HCT116 (cell line): Measurements from ENCODE around the gene P2RX7. TPM values are rescaled to one million over a fixed set of nuclear protein-coding genes. Genes with fewer than 3 reads are reported as not detected.
"Not testable (repeated sequence)": the region's sequence is repeated elsewhere in the genome, so short reads cannot be mapped to it uniquely, and the experiment has no call there.

ENCODE experiments used
- ATAC-seq: fragments of 200-7000 bp; cut with Tn5 transposase; 2 replicates; pipeline ENCODE4 v1.9.1; 2020; ENCODE audit warnings: mild to moderate bottlenecking, moderate library complexity
- BruUV-seq: library from RNA; stranded (reverse); fragments of 400-500 nt; replicated peaks from 2 replicates; lab custom pipeline; 2021; lab: Mats Ljungman, UMichigan
- CTCF ChIA-PET: fragments of 300-600 bp; sonication (Branson Sonifier 250); formaldehyde crosslinking; loops from one replicate; lab custom pipeline; 2021; ENCODE audit warnings: antibody characterized with exemption; lab: Charles Lee
- POLR2A ChIA-PET: fragments of 300-600, 350-600 bp; sonication (Branson Sonifier 250); formaldehyde crosslinking; loops from one replicate; lab custom pipeline; 2021; ENCODE audit warnings: antibody characterized with exemption; lab: Charles Lee
- RAD21 ChIA-PET, 2 experiments: fragments of 300-600 bp; sonication (Branson Sonifier 250); formaldehyde crosslinking; loops; one replicate each; lab custom pipeline; 2023; ENCODE audit warnings: low total read pairs in 2 of 2; ENCODE audit not compliant: uncharacterized antibody in 2 of 2, unreplicated experiment in 2 of 2, low non-redundant PET in 1 of 2; lab: Charles Lee
- DNase-seq: peaks from one replicate; pipeline ENCODE4 v3.0.0-alpha.2; 2010; ENCODE audit warnings: low read depth, low spot score
- H2AFZ ChIP-seq: fragments of 200-600 bp; shearing (Covaris generic), sonication (generic); 2 replicates; pipeline ENCODE4 v1.6.1; 2017; ENCODE audit warnings: low read depth, mixed run types, mixed read lengths, antibody characterized with exemption, low read length; ENCODE audit not compliant: poor library complexity, severe bottlenecking
- H3K27ac ChIP-seq: 2 replicates; pipeline ENCODE4 v1.5.1; 2012; ENCODE audit warnings: low read depth, low read length
- H3K27me3 ChIP-seq: fragments of 200-600 bp; sonication (generic); 2 replicates; pipeline ENCODE4 v1.6.1; 2016; ENCODE audit warnings: mixed run types, low read length, mixed read lengths; ENCODE audit not compliant: insufficient read depth
- H3K36me3 ChIP-seq, 2 experiments: fragments of 200-500 bp in 1 of 2; fragments of 200-600 bp in 1 of 2; sonication (Bioruptor generic) in 1 of 2; sonication (generic) in 1 of 2; 2 replicates each; pipeline versions ENCODE4 v1.5.1 to v1.6.1; 2014 to 2016; ENCODE audit warnings: low read length in 2 of 2, inconsistent platforms in 1 of 2, mixed read lengths in 1 of 2, mixed run types in 1 of 2; ENCODE audit not compliant: insufficient read depth in 2 of 2, control insufficient read depth in 1 of 2
- H3K4me1 ChIP-seq, 2 experiments: fragments of 200-600 bp in 1 of 2; sonication (generic) in 1 of 2; 2 replicates each; pipeline versions ENCODE4 v1.5.1 to v1.6.1; 2012 to 2017; ENCODE audit warnings: low read length in 2 of 2, inconsistent platforms in 1 of 2, mild to moderate bottlenecking in 1 of 2, mixed read lengths in 1 of 2, mixed run types in 1 of 2, moderate library complexity in 1 of 2; ENCODE audit not compliant: insufficient read depth in 2 of 2, control insufficient read depth in 1 of 2
- H3K4me2 ChIP-seq: fragments of 200-600 bp; sonication (generic); 2 replicates; pipeline ENCODE4 v1.6.1; 2017; ENCODE audit warnings: mixed run types, low read length, mixed read lengths
- H3K4me3 ChIP-seq, 2 experiments: fragments of 200-600 bp in 1 of 2; sonication (generic) in 1 of 2; replicated peaks in 1 of 2; 2 replicates each; pipeline ENCODE4 v1.5.1; 2011 to 2016; ENCODE audit warnings: low read length in 2 of 2, control low read depth in 1 of 2, low read depth in 1 of 2, mild to moderate bottlenecking in 1 of 2, mixed read lengths in 1 of 2, mixed run types in 1 of 2
- H3K79me2 ChIP-seq: fragments of 200-600 bp; sonication (generic); 2 replicates; pipeline ENCODE4 v1.6.1; 2017; ENCODE audit warnings: mild to moderate bottlenecking, mixed run types, low read length, moderate library complexity, mixed read lengths; ENCODE audit not compliant: insufficient read depth
- H3K9ac ChIP-seq: fragments of 200-600 bp; sonication (generic); 2 replicates; pipeline ENCODE4 v1.6.1; 2016; ENCODE audit warnings: low read length, mixed read lengths
- H3K9me2 ChIP-seq: fragments of 200-600 bp; sonication (generic), shearing (Covaris generic); 2 replicates; pipeline ENCODE4 v1.6.1; 2017; ENCODE audit warnings: mixed run types, mild to moderate bottlenecking, moderate library complexity; ENCODE audit not compliant: insufficient read depth
- H3K9me3 ChIP-seq, 2 experiments: fragments of 200-500 bp in 1 of 2; fragments of 200-600 bp in 1 of 2; sonication (Bioruptor generic) in 1 of 2; sonication (generic) in 1 of 2; 2 replicates each; pipeline ENCODE4 v1.6.1; 2014 to 2017; ENCODE audit warnings: low read length in 2 of 2, mixed read lengths in 2 of 2, inconsistent platforms in 1 of 2, low read depth in 1 of 2, mild to moderate bottlenecking in 1 of 2, mixed run types in 1 of 2, moderate library complexity in 1 of 2; ENCODE audit not compliant: control insufficient read depth in 1 of 2, insufficient read depth in 1 of 2
- H4K20me1 ChIP-seq: fragments of 200-600 bp; sonication (generic), shearing (Covaris generic); 2 replicates; pipeline ENCODE4 v1.6.1; 2017; ENCODE audit warnings: mixed run types, mild to moderate bottlenecking, moderate library complexity; ENCODE audit not compliant: insufficient read depth
- CEBPB ChIP-seq: IDR thresholded peaks from 2 replicates; pipeline ENCODE4 v1.6.1; 2012; ENCODE audit warnings: low read depth
- EZH2phosphoT487 ChIP-seq: fragments of 200-600 bp; IDR thresholded peaks from 2 replicates; pipeline ENCODE4 v1.6.1; 2018; ENCODE audit warnings: antibody characterized with exemption, borderline replicate concordance
- YY1 ChIP-seq: IDR thresholded peaks from 2 replicates; pipeline ENCODE4 v1.6.1; 2011; ENCODE audit warnings: low read length, low read depth, moderate library complexity, mild to moderate bottlenecking; ENCODE audit not compliant: insufficient replicate concordance; ENCODE audit errors: extremely low read depth
- intact Hi-C: fragments of 100-400 bp; cut with micrococcal nuclease; formaldehyde crosslinking; loops from 2 replicates; pipeline ENCODE4 v1.10.0; 2022
- total RNA-seq: library from RNA; stranded (reverse); gene quantifications from one replicate; pipeline ENCODE4 v1.2.1, GENCODE V29; 2021; ENCODE audit not compliant: unreplicated experiment
- TF ChIP-seq, protein P1 (sequence below), 3 experiments: fragments of 200-600 bp in 1 of 3; sonication (generic) in 1 of 3; IDR thresholded peaks in 2 of 3; conservative IDR thresholded peaks in 1 of 3; 2 replicates each; pipeline ENCODE4 v1.5.1; 2012 to 2017; ENCODE audit warnings: low read depth in 2 of 3, low read length in 2 of 3, antibody characterized with exemption in 1 of 3, borderline replicate concordance in 1 of 3, control low read depth in 1 of 3, mild to moderate bottlenecking in 1 of 3, mixed read lengths in 1 of 3, mixed run types in 1 of 3, moderate library complexity in 1 of 3; ENCODE audit not compliant: insufficient read depth in 1 of 3
- TF ChIP-seq, protein P2 (sequence below): IDR thresholded peaks from 2 replicates; pipeline ENCODE4 v1.6.1; 2011; ENCODE audit warnings: mild to moderate bottlenecking, low read length, moderate library complexity; ENCODE audit not compliant: insufficient replicate concordance; ENCODE audit errors: extremely low read depth
- TF ChIP-seq, protein P3 (sequence below): IDR thresholded peaks from 2 replicates; pipeline ENCODE4 v1.6.1; 2012

P2RX7 gene
- total RNA-seq, 1 experiment from 2014 or later: 1.5 TPM

DNA sequence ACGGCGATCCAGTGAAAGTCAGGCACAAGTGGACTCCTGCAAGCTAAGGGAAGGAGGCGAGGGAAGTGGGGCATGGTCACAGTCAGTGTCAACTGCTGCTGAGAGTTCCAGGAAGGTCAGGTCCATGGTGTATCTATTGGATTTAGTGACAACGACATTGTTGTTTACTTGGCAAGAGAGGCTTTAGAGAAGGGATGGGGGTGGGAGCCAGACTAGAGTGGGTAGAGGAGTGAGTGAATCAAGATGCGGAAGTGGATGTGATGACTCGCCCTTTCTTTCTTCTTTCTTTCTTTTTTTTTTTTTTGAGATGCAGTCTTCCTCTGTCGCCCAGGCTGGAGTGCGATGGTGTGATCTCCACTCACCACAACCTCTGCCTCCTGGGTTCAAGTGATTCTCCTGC is 12.5 kb downstream of the P2RX7 start (continued):
- TF ChIP-seq, protein P1, sequence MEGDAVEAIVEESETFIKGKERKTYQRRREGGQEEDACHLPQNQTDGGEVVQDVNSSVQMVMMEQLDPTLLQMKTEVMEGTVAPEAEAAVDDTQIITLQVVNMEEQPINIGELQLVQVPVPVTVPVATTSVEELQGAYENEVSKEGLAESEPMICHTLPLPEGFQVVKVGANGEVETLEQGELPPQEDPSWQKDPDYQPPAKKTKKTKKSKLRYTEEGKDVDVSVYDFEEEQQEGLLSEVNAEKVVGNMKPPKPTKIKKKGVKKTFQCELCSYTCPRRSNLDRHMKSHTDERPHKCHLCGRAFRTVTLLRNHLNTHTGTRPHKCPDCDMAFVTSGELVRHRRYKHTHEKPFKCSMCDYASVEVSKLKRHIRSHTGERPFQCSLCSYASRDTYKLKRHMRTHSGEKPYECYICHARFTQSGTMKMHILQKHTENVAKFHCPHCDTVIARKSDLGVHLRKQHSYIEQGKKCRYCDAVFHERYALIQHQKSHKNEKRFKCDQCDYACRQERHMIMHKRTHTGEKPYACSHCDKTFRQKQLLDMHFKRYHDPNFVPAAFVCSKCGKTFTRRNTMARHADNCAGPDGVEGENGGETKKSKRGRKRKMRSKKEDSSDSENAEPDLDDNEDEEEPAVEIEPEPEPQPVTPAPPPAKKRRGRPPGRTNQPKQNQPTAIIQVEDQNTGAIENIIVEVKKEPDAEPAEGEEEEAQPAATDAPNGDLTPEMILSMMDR (IDR thresholded peaks at IDR 0.05 in 2 of 3, conservative IDR thresholded peaks at IDR 0.05 in 1 of 3; ENCODE audit: borderline replicate concordance in 1 of 3, insufficient read depth in 1 of 3, low read depth in 2 of 3, low read length in 2 of 3): no peak
- TF ChIP-seq CEBPB (no peak), YY1 (no peak), EZH2phosphoT487 (no peak)
- TF ChIP-seq, protein P2, sequence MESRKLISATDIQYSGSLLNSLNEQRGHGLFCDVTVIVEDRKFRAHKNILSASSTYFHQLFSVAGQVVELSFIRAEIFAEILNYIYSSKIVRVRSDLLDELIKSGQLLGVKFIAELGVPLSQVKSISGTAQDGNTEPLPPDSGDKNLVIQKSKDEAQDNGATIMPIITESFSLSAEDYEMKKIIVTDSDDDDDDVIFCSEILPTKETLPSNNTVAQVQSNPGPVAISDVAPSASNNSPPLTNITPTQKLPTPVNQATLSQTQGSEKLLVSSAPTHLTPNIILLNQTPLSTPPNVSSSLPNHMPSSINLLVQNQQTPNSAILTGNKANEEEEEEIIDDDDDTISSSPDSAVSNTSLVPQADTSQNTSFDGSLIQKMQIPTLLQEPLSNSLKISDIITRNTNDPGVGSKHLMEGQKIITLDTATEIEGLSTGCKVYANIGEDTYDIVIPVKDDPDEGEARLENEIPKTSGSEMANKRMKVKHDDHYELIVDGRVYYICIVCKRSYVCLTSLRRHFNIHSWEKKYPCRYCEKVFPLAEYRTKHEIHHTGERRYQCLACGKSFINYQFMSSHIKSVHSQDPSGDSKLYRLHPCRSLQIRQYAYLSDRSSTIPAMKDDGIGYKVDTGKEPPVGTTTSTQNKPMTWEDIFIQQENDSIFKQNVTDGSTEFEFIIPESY: no peak
- TF ChIP-seq, protein P3, sequence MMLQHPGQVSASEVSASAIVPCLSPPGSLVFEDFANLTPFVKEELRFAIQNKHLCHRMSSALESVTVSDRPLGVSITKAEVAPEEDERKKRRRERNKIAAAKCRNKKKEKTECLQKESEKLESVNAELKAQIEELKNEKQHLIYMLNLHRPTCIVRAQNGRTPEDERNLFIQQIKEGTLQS: no peak

DNA sequence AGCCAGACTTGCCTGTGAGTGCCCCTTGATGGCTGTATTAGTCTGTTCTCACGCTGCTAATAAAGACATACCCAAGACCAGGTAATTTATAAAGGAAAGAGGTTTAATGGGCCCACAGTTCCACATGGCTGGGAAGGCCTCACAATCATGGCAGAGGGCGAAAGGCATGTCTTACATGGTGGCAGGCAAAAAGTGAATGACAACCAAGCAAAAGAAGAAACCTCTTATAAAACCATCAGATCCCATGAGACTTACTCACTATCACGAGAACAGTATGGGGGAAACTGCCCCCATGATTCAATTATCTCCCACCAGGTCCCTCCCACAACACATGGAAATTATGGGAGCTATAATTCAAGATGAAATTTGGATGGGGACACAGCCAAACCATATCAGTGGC is 16.6 kb downstream of the P2RX7 start:
- ATAC-seq, POLR2A ChIA-PET, H3K9me3 ChIP-seq, H3K27ac ChIP-seq, H3K79me2 ChIP-seq, H4K20me1 ChIP-seq, H3K4me2 ChIP-seq, H3K4me3 ChIP-seq, H3K9ac ChIP-seq, H3K36me3 ChIP-seq, H3K27me3 ChIP-seq, RAD21 ChIA-PET, BruUV-seq, intact Hi-C loops, CTCF ChIA-PET, H3K9me2 ChIP-seq, DNase-seq, H2AFZ ChIP-seq: not testable (repeated sequence)
- H3K4me1 ChIP-seq: peaks cover 0 to 10% of the 10 kb centered on the region in 2 experiments; a peak in 2 of 4 replicates
